ENCODE measurements around the gene PRICKLE2. TPM values are rescaled to one million over a fixed set of nuclear protein-coding genes. Genes with fewer than 3 reads are reported as not detected.

Gene PRICKLE2
- total RNA-seq, 4 donors from 2014 or later: 28.8 to 48.1 (median 38.5) TPM

DNA sequence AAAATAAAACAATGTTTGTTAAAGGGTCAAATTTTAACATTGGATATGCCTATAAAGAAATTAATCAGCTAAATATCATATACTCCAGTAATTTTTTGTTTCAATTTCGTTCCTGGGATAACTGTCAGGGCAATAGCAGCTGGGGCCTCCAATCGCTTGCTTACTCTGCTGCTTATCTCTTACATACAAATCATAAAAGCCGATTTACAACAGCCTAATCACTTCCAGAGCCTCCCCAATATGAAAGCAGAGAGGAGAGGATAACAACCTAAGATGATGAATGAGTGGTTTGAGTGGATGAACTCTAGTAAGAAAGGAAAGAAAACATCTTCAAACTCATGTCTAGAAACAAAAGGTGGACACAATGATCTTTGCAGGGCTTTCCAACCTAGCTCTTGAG is 121.3 kb downstream of the PRICKLE2 start:
- no peak for DNase-seq
- WGBS, 2 donors: 72 to 78% methylated on average over 3 of the region's 3 CpGs
- Histone ChIP-seq H3K36me3 (peaks cover 5 to 6% of the 10 kb centered on the region in 2 donors), H3K4me1 (peaks cover 9 to 17% of the 10 kb centered on the region in 2 donors), H3K27ac (no peak overlapping the region), H3K9me3 (no peaks in the 10 kb centered on the region), H3K4me3 (replicated peaks in 1 of 3) (no peak overlapping the region), H3K27me3 (no peaks in the 10 kb centered on the region)
- intact Hi-C loops (cut with DNase I): no loop called here
- no peak for TF ChIP-seq POLR2A (IDR thresholded peaks at IDR 0.05)
- TF ChIP-seq, protein P1, sequence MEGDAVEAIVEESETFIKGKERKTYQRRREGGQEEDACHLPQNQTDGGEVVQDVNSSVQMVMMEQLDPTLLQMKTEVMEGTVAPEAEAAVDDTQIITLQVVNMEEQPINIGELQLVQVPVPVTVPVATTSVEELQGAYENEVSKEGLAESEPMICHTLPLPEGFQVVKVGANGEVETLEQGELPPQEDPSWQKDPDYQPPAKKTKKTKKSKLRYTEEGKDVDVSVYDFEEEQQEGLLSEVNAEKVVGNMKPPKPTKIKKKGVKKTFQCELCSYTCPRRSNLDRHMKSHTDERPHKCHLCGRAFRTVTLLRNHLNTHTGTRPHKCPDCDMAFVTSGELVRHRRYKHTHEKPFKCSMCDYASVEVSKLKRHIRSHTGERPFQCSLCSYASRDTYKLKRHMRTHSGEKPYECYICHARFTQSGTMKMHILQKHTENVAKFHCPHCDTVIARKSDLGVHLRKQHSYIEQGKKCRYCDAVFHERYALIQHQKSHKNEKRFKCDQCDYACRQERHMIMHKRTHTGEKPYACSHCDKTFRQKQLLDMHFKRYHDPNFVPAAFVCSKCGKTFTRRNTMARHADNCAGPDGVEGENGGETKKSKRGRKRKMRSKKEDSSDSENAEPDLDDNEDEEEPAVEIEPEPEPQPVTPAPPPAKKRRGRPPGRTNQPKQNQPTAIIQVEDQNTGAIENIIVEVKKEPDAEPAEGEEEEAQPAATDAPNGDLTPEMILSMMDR (IDR thresholded peaks at IDR 0.05): no peak

DNA sequence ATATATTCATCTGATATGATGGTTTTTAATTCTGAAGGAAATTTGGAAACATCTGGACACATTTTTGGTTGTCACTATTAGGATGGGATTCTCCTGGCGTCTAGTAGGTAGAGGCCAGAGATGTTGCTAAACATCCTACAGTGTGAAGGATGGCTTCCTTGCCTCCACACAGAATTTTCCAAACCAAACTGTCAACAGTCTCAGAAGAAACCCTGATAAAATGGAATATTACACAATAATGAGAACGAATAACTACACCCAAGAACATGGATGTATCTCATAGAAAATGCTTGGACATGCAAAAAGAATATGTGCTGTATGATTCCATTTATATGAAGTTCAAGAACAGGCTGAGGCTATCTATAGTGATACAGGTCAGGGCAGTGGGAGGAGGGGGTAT is 122.1 kb downstream of the PRICKLE2 start:
- H3K27me3 ChIP-seq: no peaks in the 10 kb centered on the region
- no peak for DNase-seq
- peaks cover 9 to 10% of the 10 kb centered on the region in 2 donors for H3K36me3 ChIP-seq
- intact Hi-C loops (cut with DNase I): no loop called here
- no peak for TF ChIP-seq POLR2A (IDR thresholded peaks at IDR 0.05)
- TF ChIP-seq, protein P1 (IDR thresholded peaks at IDR 0.05): no peak
- H3K4me3 ChIP-seq (replicated peaks in 1 of 3): no peak overlapping the region
- peaks cover 9 to 17% of the 10 kb centered on the region in 2 donors for H3K4me1 ChIP-seq
- no peak overlapping the region for H3K27ac ChIP-seq
- no peaks in the 10 kb centered on the region for H3K9me3 ChIP-seq
- 96% methylated on average over 2 of the region's 2 CpGs for WGBS, 2 donors

- 86 to 95% methylated on average over 2 of the region's 2 CpGs for WGBS, 2 donors
- intact Hi-C loops (cut with DNase I): no loop called here
- Histone ChIP-seq H3K27ac (no peak overlapping the region), H3K9me3 (no peaks in the 10 kb centered on the region), H3K4me1 (peaks cover 9 to 17% of the 10 kb centered on the region in 2 donors), H3K27me3 (no peaks in the 10 kb centered on the region), H3K36me3 (peaks cover 9 to 10% of the 10 kb centered on the region in 2 donors), H3K4me3 (replicated peaks in 1 of 3) (no peak overlapping the region)
- TF ChIP-seq POLR2A (IDR thresholded peaks at IDR 0.05): no peak
- TF ChIP-seq, protein P1 (IDR thresholded peaks at IDR 0.05): no peak
- no peak for DNase-seq
Observed at GRCh38 chr3:64102147-64102546, 123.1 kb downstream of the PRICKLE2 start.

- peaks cover under 1 to 4% of the 10 kb centered on the region in 2 donors for H3K4me1 ChIP-seq
- no peak overlapping the region for H3K27ac ChIP-seq
- DNase-seq: no peak
- no peak overlapping the region for H3K4me3 ChIP-seq (replicated peaks in 1 of 3)
- TF ChIP-seq, protein P1 (IDR thresholded peaks at IDR 0.05): no peak
- TF ChIP-seq POLR2A (IDR thresholded peaks at IDR 0.05): no peak
- H3K36me3 ChIP-seq: peaks cover 9 to 10% of the 10 kb centered on the region in 2 donors
- H3K27me3 ChIP-seq: no peaks in the 10 kb centered on the region
- intact Hi-C loops (cut with DNase I): no loop called here
- no peaks in the 10 kb centered on the region for H3K9me3 ChIP-seq
- 97 to 99% methylated on average over 24 to 25 of the region's 26 CpGs for WGBS, 2 donors
Observed at GRCh38 chr3:64099316-64099715, 126.0 kb downstream of the PRICKLE2 start.

DNA sequence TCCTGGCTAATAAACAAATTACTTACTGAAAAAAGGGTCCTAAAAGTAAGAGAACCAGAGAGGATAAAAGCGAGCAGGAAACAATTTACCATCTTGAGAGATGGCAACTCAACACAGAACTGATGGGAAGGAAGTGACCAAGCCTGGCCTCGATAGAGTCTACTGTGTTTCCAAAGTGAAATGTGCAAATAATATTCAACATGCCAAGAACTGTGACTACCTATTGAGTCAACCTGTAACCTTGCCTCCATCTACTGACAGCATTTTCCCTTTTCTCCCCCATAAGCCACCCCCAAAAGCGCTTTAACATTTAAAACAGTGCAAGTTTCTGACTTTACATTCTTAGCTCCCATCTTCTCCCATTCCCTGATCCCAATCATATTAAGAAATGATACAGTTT is 126.6 kb downstream of the PRICKLE2 start:
- Histone ChIP-seq H3K4me1 (peaks cover 7 to 9% of the 10 kb centered on the region in 2 donors), H3K4me3 (replicated peaks in 1 of 3) (no peak overlapping the region), H3K27me3 (no peaks in the 10 kb centered on the region), H3K9me3 (no peaks in the 10 kb centered on the region), H3K36me3 (peaks cover 9 to 10% of the 10 kb centered on the region in 2 donors), H3K27ac (no peak overlapping the region)
- TF ChIP-seq POLR2A (IDR thresholded peaks at IDR 0.05): no peak
- TF ChIP-seq, protein P1 (IDR thresholded peaks at IDR 0.05): no peak
- no peak for DNase-seq
- intact Hi-C loops (cut with DNase I): no loop called here
- WGBS, 2 donors: 85% methylated on average over 3 of the region's 3 CpGs
